Measurements from ENCODE around the gene EEF1A1. TPM values are rescaled to one million over a fixed set of nuclear protein-coding genes. Genes with fewer than 3 reads are reported as not detected.

Gene EEF1A1
- polyA plus RNA-seq (2012; rRNA removed) = 10,787 and 14,148 TPM in 2 replicates
- 13,584 and 14,065 TPM in 2 replicates for polyA plus RNA-seq (2012; cell fraction: cytosol; rRNA removed)
- polyA plus RNA-seq (2012; cell fraction: nucleus; rRNA removed) = 2,616 and 4,114 TPM in 2 replicates

DNA sequence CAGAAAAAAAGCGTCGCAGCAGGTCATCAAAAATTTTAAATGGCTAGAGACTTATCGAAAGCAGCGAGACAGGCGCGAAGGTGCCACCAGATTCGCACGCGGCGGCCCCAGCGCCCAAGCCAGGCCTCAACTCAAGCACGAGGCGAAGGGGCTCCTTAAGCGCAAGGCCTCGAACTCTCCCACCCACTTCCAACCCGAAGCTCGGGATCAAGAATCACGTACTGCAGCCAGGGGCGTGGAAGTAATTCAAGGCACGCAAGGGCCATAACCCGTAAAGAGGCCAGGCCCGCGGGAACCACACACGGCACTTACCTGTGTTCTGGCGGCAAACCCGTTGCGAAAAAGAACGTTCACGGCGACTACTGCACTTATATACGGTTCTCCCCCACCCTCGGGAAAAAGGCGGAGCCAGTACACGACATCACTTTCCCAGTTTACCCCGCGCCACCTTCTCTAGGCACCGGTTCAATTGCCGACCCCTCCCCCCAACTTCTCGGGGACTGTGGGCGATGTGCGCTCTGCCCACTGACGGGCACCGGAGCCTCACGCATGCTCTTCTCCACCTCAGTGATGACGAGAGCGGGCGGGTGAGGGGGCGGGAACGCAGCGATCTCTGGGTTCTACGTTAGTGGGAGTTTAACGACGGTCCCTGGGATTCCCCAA, at the start of gene EEF1A1:
TSS of gene EEF1A1 (minus strand) at position 345 of the 663 bp plus-strand sequence. CDS start 1,006 bp downstream, outside the sequence.
- POLR2A ChIA-PET = interaction anchor here (0.6 to 2.7 kb wide), 16 partner anchors 8 to 134 kb away, joined by 3 to 16 read pairs (median 4); partner anchors contain the start of genes MTO1 and SLC17A5
- Histone ChIP-seq H3K9me2 (no peaks in the 10 kb centered on the region), H3K79me2 (ENCODE audit: insufficient read depth) (peaks cover 47% of the 10 kb centered on the region), H3K9me3 (no peaks in the 10 kb centered on the region), H3K4me2 (peak within 1 kb of the TSS; percentile 96), H4K20me1 (ENCODE audit: insufficient read depth) (peaks cover 48% of the 10 kb centered on the region), H3K9ac (peak within 1 kb of the TSS; percentile 100), H3K27ac (ENCODE audit: low read depth in 2 of 2, low read length in 1 of 2) (peak within 1 kb of the TSS; percentile 98 to 99), H3K4me3 (ENCODE audit: low read depth in 2 of 2, low read length in 1 of 2) (peak within 1 kb of the TSS; percentile 95 to 99), H3K36me3 (replicated peaks in 1 of 2; ENCODE audit: control insufficient read depth in 1 of 2, insufficient read depth in 2 of 2, low read length in 1 of 2) (peaks cover 36 to 43% of the 10 kb centered on the region in 2 experiments), H3F3A (replicated peaks; ENCODE audit: insufficient read depth) (peaks cover 48% of the 10 kb centered on the region), H3K27me3 (ENCODE audit: insufficient read depth) (no peaks in the 10 kb centered on the region), H2AFZ (ENCODE audit: low read depth) (peak within 1 kb of the TSS; percentile 67), H3K4me1 (ENCODE audit: control insufficient read depth in 1 of 2, insufficient read depth in 2 of 2, low read depth in 1 of 2, low read length in 1 of 2) (peaks cover 12 to 18% of the 10 kb centered on the region in 2 experiments; a peak in 3 of 4 replicates)
- CTCF ChIA-PET = interaction anchor here (1.0 to 2.3 kb wide), 5 partner anchors 10 to 132 kb away, joined by 3 to 6 read pairs (median 4); partner anchors contain the start of gene MTO1
- DNase-seq = peak; percentile 96
- WGBS (ENCODE audit: low lambda C conversion rate) = 0% methylated on average over 27 of the region's 53 CpGs
- TF ChIP-seq GATA2 (CRISPR knock-in tag; IDR thresholded peaks at IDR 0.05) (no peak), FOSL2 (IDR thresholded peaks at IDR 0.05; ENCODE audit: borderline replicate concordance, low read depth) (peak; percentile 21; the same call in 1 of the 2 replicates), CHD2 (IDR thresholded peaks at IDR 0.05; ENCODE audit: low read length, partially characterized antibody) (peak; percentile 91), SMC3 (IDR thresholded peaks at IDR 0.05; ENCODE audit: low read depth, low read length) (0 out of 2 replicates have a peak, but pooled peaks have one; percentile 9), TAF1 (IDR thresholded peaks at IDR 0.05; ENCODE audit: borderline replicate concordance, low read depth, low read length) (peak; percentile 99), MXI1 (IDR thresholded peaks at IDR 0.05; ENCODE audit: low read depth, low read length) (peak; percentile 39; the same call in 1 of the 2 replicates), RCOR1 (IDR thresholded peaks at IDR 0.05; ENCODE audit: low read length) (peak; percentile 40; the same call in 1 of the 2 replicates), SIN3A (IDR thresholded peaks at IDR 0.05; ENCODE audit: borderline replicate concordance, low read depth, low read length) (peak; percentile 95; the same call in 1 of the 2 replicates), POLR2AphosphoS5 (IDR thresholded peaks at IDR 0.05; ENCODE audit: low read depth, low read length) (peak; percentile 100), MEF2A (IDR thresholded peaks at IDR 0.05; ENCODE audit: borderline replicate concordance, low read depth) (peak; percentile 23; the same call in 1 of the 2 replicates), TCF12 (IDR thresholded peaks at IDR 0.05) (no peak), RXRA (IDR thresholded peaks at IDR 0.05; ENCODE audit: borderline replicate concordance, low read depth) (no peak), RFX5 (IDR thresholded peaks at IDR 0.05; ENCODE audit: low read length) (no peak), TEAD4 (IDR thresholded peaks at IDR 0.05; ENCODE audit: borderline replicate concordance, insufficient read depth) (no peak), NFIC (IDR thresholded peaks at IDR 0.05; ENCODE audit: borderline replicate concordance) (peak; percentile 38)
- TF ChIP-seq, protein P1, sequence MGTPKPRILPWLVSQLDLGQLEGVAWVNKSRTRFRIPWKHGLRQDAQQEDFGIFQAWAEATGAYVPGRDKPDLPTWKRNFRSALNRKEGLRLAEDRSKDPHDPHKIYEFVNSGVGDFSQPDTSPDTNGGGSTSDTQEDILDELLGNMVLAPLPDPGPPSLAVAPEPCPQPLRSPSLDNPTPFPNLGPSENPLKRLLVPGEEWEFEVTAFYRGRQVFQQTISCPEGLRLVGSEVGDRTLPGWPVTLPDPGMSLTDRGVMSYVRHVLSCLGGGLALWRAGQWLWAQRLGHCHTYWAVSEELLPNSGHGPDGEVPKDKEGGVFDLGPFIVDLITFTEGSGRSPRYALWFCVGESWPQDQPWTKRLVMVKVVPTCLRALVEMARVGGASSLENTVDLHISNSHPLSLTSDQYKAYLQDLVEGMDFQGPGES (IDR thresholded peaks at IDR 0.05; ENCODE audit: low read depth, low read length) = peak; percentile 94
- TF ChIP-seq, protein P2, sequence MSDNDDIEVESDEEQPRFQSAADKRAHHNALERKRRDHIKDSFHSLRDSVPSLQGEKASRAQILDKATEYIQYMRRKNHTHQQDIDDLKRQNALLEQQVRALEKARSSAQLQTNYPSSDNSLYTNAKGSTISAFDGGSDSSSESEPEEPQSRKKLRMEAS (IDR thresholded peaks at IDR 0.05; ENCODE audit: low read depth) = no peak; the same call in 1 of the 2 replicates
- TF ChIP-seq, protein P3, sequence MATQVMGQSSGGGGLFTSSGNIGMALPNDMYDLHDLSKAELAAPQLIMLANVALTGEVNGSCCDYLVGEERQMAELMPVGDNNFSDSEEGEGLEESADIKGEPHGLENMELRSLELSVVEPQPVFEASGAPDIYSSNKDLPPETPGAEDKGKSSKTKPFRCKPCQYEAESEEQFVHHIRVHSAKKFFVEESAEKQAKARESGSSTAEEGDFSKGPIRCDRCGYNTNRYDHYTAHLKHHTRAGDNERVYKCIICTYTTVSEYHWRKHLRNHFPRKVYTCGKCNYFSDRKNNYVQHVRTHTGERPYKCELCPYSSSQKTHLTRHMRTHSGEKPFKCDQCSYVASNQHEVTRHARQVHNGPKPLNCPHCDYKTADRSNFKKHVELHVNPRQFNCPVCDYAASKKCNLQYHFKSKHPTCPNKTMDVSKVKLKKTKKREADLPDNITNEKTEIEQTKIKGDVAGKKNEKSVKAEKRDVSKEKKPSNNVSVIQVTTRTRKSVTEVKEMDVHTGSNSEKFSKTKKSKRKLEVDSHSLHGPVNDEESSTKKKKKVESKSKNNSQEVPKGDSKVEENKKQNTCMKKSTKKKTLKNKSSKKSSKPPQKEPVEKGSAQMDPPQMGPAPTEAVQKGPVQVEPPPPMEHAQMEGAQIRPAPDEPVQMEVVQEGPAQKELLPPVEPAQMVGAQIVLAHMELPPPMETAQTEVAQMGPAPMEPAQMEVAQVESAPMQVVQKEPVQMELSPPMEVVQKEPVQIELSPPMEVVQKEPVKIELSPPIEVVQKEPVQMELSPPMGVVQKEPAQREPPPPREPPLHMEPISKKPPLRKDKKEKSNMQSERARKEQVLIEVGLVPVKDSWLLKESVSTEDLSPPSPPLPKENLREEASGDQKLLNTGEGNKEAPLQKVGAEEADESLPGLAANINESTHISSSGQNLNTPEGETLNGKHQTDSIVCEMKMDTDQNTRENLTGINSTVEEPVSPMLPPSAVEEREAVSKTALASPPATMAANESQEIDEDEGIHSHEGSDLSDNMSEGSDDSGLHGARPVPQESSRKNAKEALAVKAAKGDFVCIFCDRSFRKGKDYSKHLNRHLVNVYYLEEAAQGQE (IDR thresholded peaks at IDR 0.05; ENCODE audit: low read depth, low read length) = peak; percentile 83
- TF ChIP-seq, protein P4, sequence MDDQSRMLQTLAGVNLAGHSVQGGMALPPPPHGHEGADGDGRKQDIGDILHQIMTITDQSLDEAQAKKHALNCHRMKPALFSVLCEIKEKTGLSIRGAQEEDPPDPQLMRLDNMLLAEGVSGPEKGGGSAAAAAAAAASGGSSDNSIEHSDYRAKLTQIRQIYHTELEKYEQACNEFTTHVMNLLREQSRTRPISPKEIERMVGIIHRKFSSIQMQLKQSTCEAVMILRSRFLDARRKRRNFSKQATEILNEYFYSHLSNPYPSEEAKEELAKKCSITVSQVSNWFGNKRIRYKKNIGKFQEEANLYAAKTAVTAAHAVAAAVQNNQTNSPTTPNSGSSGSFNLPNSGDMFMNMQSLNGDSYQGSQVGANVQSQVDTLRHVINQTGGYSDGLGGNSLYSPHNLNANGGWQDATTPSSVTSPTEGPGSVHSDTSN (IDR thresholded peaks at IDR 0.05) = no peak; the same call in 1 of the 2 replicates
- TF ChIP-seq, protein P5, sequence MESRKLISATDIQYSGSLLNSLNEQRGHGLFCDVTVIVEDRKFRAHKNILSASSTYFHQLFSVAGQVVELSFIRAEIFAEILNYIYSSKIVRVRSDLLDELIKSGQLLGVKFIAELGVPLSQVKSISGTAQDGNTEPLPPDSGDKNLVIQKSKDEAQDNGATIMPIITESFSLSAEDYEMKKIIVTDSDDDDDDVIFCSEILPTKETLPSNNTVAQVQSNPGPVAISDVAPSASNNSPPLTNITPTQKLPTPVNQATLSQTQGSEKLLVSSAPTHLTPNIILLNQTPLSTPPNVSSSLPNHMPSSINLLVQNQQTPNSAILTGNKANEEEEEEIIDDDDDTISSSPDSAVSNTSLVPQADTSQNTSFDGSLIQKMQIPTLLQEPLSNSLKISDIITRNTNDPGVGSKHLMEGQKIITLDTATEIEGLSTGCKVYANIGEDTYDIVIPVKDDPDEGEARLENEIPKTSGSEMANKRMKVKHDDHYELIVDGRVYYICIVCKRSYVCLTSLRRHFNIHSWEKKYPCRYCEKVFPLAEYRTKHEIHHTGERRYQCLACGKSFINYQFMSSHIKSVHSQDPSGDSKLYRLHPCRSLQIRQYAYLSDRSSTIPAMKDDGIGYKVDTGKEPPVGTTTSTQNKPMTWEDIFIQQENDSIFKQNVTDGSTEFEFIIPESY (IDR thresholded peaks at IDR 0.05; ENCODE audit: borderline replicate concordance, low read depth) = no peak
- TF ChIP-seq, protein P6, sequence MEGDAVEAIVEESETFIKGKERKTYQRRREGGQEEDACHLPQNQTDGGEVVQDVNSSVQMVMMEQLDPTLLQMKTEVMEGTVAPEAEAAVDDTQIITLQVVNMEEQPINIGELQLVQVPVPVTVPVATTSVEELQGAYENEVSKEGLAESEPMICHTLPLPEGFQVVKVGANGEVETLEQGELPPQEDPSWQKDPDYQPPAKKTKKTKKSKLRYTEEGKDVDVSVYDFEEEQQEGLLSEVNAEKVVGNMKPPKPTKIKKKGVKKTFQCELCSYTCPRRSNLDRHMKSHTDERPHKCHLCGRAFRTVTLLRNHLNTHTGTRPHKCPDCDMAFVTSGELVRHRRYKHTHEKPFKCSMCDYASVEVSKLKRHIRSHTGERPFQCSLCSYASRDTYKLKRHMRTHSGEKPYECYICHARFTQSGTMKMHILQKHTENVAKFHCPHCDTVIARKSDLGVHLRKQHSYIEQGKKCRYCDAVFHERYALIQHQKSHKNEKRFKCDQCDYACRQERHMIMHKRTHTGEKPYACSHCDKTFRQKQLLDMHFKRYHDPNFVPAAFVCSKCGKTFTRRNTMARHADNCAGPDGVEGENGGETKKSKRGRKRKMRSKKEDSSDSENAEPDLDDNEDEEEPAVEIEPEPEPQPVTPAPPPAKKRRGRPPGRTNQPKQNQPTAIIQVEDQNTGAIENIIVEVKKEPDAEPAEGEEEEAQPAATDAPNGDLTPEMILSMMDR (IDR thresholded peaks at IDR 0.05) = no peak
